A673 (cell line): ENCODE measurements around the gene ST6GAL2. TPM values are rescaled to one million over a fixed set of nuclear protein-coding genes. Genes with fewer than 3 reads are reported as not detected.

Experiments
- BruUV-seq: library from RNA; stranded (reverse); fragments of 400-500 nt; replicated peaks from 2 replicates; lab custom pipeline; 2021; lab: Mats Ljungman, UMichigan
- CTCF ChIA-PET: fragments of 300-600 bp; sonication (Branson Sonifier 250); formaldehyde crosslinking; loops from one replicate; lab custom pipeline; 2022; ENCODE audit warnings: antibody characterized with exemption; lab: Charles Lee
- POLR2A ChIA-PET: fragments of 300-600 bp; sonication (Branson Sonifier 250); formaldehyde crosslinking; loops from one replicate; lab custom pipeline; 2022; ENCODE audit warnings: antibody characterized with exemption; ENCODE audit not compliant: low non-redundant PET; lab: Charles Lee
- DNase-seq: peaks from one replicate; pipeline ENCODE4 v3.0.0-alpha.2; 2015; ENCODE audit warnings: low spot score
- H3K27ac ChIP-seq: fragments of 200-600 bp; sonication (generic); 2 replicates; pipeline ENCODE4 v1.5.1; 2016; ENCODE audit warnings: mixed run types, low read depth, mild to moderate bottlenecking, mixed read lengths, antibody characterized with exemption, low read length; ENCODE audit not compliant: poor library complexity, severe bottlenecking
- H3K27me3 ChIP-seq: fragments of 200-600 bp; sonication (generic); replicated peaks from 2 replicates; pipeline ENCODE4 v1.6.1; 2017; ENCODE audit warnings: mixed run types, low read depth, mild to moderate bottlenecking, mixed read lengths, antibody characterized with exemption, low read length; ENCODE audit not compliant: insufficient read depth, poor library complexity
- H3K36me3 ChIP-seq: fragments of 200-600 bp; sonication (generic); 2 replicates; pipeline ENCODE4 v1.6.1; 2016; ENCODE audit warnings: mixed run types, mild to moderate bottlenecking, mixed read lengths, antibody characterized with exemption, low read length; ENCODE audit not compliant: insufficient read depth, poor library complexity, severe bottlenecking
- H3K4me1 ChIP-seq: fragments of 200-600 bp; sonication (generic); 2 replicates; pipeline ENCODE4 v1.6.1; 2017; ENCODE audit warnings: mixed run types, mild to moderate bottlenecking, mixed read lengths, antibody characterized with exemption, low read length; ENCODE audit not compliant: insufficient read depth, poor library complexity, severe bottlenecking
- H3K4me3 ChIP-seq: fragments of 200-600 bp; sonication (generic); 2 replicates; pipeline ENCODE4 v1.5.1; 2016; ENCODE audit warnings: low read depth, mixed run types, mild to moderate bottlenecking, mixed read lengths, low read length; ENCODE audit not compliant: poor library complexity, severe bottlenecking
- H3K9me3 ChIP-seq: fragments of 200-600 bp; sonication (generic); 2 replicates; pipeline ENCODE4 v1.6.1; 2016; ENCODE audit warnings: mixed run types, low read depth, mild to moderate bottlenecking, mixed read lengths, antibody characterized with exemption, low read length; ENCODE audit not compliant: poor library complexity, severe bottlenecking
- CTCF ChIP-seq: fragments of 300-800, 200-600 bp; sonication (generic); conservative IDR thresholded peaks from 2 replicates; pipeline ENCODE4 v1.5.1; 2017; ENCODE audit warnings: low read depth, mild to moderate bottlenecking, antibody characterized with exemption, low read length, moderate library complexity, mixed read lengths
- EZH2 ChIP-seq: fragments of 200-600 bp; sonication (generic); IDR thresholded peaks from 2 replicates; pipeline ENCODE4 v1.6.1; 2017; ENCODE audit warnings: borderline replicate concordance, low read depth, mild to moderate bottlenecking, mixed read lengths, antibody characterized with exemption, low read length; ENCODE audit not compliant: poor library complexity, severe bottlenecking
- intact Hi-C: fragments of 100-400 bp; cut with micrococcal nuclease; formaldehyde crosslinking; loops from one replicate; pipeline ENCODE4 v1.10.0; 2022; ENCODE audit not compliant: unreplicated experiment
- total RNA-seq: library from RNA; stranded (reverse); gene quantifications from 2 replicates; pipeline ENCODE4 v1.2.3, GENCODE V29; 2021

ST6GAL2 gene
- total RNA-seq, 1 experiment from 2014 or later = 0.56 TPM

GRCh38 chr2:106771811-106772210 is 114.2 kb downstream of the ST6GAL2 start:
- Histone ChIP-seq H3K36me3 (no peaks in the 10 kb centered on the region), H3K4me3 (no peak overlapping the region), H3K4me1 (no peaks in the 10 kb centered on the region), H3K9me3 (peaks cover 8% of the 10 kb centered on the region), H3K27ac (no peak overlapping the region), H3K27me3 (no peaks in the 10 kb centered on the region)
- DNase-seq = no peak
- ChIA-PET POLR2A (no interaction called here), CTCF (no interaction called here)
- no peak for TF ChIP-seq CTCF
- TF ChIP-seq EZH2 = no peak
- intact Hi-C loops = no loop called here
- BruUV-seq = no TSS peak

- TF ChIP-seq EZH2 (no peak), CTCF (no peak)
- ChIA-PET POLR2A (no interaction called here), CTCF (no interaction called here)
- H3K27me3 ChIP-seq = no peaks in the 10 kb centered on the region
- H3K36me3 ChIP-seq = no peaks in the 10 kb centered on the region
- H3K9me3 ChIP-seq = peaks cover 8% of the 10 kb centered on the region
- BruUV-seq = no TSS peak
- H3K4me1 ChIP-seq = no peaks in the 10 kb centered on the region
- no peak overlapping the region for H3K4me3 ChIP-seq
- H3K27ac ChIP-seq = no peak overlapping the region
- intact Hi-C loops = no loop called here
- DNase-seq = no peak
Observed at GRCh38 chr2:106770986-106771385, 115.0 kb downstream of the ST6GAL2 start.

GRCh38 chr2:106764614-106765013 is 121.4 kb downstream of the ST6GAL2 start:
- CTCF ChIA-PET = no interaction called here
- peaks cover 8% of the 10 kb centered on the region for H3K9me3 ChIP-seq
- no peak overlapping the region for H3K4me3 ChIP-seq
- DNase-seq = no peak
- H3K4me1 ChIP-seq = no peaks in the 10 kb centered on the region
- TF ChIP-seq EZH2 (no peak), CTCF (no peak)
- no TSS peak for BruUV-seq
- intact Hi-C loops = no loop called here
- no peaks in the 10 kb centered on the region for H3K27me3 ChIP-seq
- H3K36me3 ChIP-seq = no peaks in the 10 kb centered on the region
- no peak overlapping the region for H3K27ac ChIP-seq
- POLR2A ChIA-PET = no interaction called here
